Mesodermal cell (in vitro differentiated cells): ENCODE data around the gene AP4E1.
"Not testable (repeated sequence)": the region's sequence is repeated elsewhere in the genome, so short reads cannot be mapped to it uniquely, and the experiment has no call there.

Experiments used
- H3K27ac ChIP-seq: 2 replicates; pipeline ENCODE4 v1.7.0; 2013; ENCODE audit warnings: mild to moderate bottlenecking, low read depth, low read length, moderate library complexity; ENCODE audit not compliant: severe bottlenecking
- H3K36me3 ChIP-seq: 2 replicates; pipeline ENCODE4 v1.7.1; 2013; ENCODE audit warnings: mild to moderate bottlenecking, low read length, moderate library complexity; ENCODE audit not compliant: control insufficient read depth, insufficient read depth
- H3K4me1 ChIP-seq: one replicate; pipeline ENCODE4 v1.7.1; 2013; ENCODE audit warnings: mild to moderate bottlenecking, low read length; ENCODE audit not compliant: insufficient read depth, control insufficient read depth, poor library complexity, severe bottlenecking
- H3K4me3 ChIP-seq: 2 replicates; pipeline ENCODE4 v1.7.0; 2013; ENCODE audit warnings: low read length, control low read depth, mild to moderate bottlenecking; ENCODE audit not compliant: insufficient read depth, poor library complexity, severe bottlenecking; ENCODE audit errors: extremely low read depth
- H3K9me3 ChIP-seq: 2 replicates; pipeline ENCODE4 v1.7.1; 2013; ENCODE audit warnings: mild to moderate bottlenecking, low read length, moderate library complexity; ENCODE audit not compliant: control insufficient read depth
- WGBS, 2 experiments: methylation state at CpG; one replicate each; pipeline ENCODE4 v1.1.5; 2013; ENCODE audit warnings: missing lambda C conversion rate in 2 of 2; ENCODE audit not compliant: insufficient coverage in 2 of 2; 5-methylcytosine and 5-hydroxymethylcytosine counted together

AP4E1 gene

DNA sequence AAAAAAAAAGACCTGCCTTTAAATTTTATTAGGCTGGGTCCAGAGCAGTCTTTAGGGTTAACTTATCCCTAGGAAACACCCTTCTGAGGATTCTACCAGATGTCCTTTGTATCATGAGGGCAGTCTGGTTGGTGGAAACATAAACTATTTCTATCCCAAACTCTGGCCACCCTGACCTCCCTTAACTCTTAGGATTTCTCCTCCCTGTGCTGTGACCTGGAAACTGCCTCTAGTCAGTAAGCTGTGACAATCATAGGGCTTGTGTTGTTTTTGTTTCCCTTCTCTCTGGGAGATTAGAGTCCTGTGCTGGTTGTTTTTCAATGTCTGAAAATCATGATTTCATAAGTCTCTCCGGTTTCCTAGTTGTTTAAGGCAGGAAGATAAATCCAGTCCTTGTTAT, 108.1 kb downstream of the AP4E1 start:
- Histone ChIP-seq H3K36me3 (no peaks in the 10 kb centered on the region), H3K9me3 (peaks cover 5% of the 10 kb centered on the region), H3K4me3 (no peak overlapping the region), H3K27ac (no peak overlapping the region), H3K4me1 (no peaks in the 10 kb centered on the region)
- WGBS, 2 experiments: no CpG with 5 or more reads among the region's 1 CpG

DNA sequence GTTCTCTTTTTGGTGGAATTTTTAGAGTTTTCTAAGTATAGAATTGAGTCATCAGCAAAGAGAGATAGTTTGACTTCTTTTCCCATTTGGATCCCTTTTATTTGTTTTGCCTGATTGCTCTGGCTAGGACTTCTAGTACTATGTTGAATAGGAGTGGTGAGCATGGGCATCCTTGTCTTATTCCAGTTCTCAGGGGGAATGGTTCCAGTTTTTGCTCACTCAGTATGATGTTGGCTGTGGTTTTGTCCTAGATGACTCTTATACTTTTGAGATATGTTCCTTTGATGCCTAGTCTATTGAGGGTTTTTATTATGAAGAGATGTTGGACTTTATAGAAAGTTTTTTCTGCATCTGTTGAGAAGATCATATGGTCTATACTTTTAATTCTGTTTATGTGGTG, 113.7 kb downstream of the AP4E1 start:
- H3K27ac ChIP-seq: no peak overlapping the region
- H3K4me3 ChIP-seq: no peak overlapping the region
- no peaks in the 10 kb centered on the region for H3K4me1 ChIP-seq
- no peaks in the 10 kb centered on the region for H3K36me3 ChIP-seq
- peaks cover 5% of the 10 kb centered on the region for H3K9me3 ChIP-seq

DNA sequence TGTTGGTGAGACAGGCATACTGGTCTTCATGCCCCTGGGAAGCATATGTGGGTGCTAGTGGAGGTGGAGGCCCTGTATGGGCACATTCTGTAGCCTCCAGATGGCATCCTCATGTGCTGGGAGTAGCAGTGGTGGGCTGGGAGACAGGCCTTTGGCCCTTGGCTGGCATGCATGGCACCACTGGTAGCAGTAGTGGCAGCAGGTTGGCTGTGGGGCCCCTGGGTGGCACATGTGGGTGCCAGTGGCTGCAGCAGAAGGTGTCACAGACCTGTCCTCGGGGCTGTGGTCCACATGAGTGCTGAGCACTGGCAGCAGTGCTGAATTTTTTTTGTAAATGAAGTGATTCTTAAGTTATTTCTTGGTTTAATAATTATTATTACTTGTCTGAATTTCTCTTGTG, 115.0 kb downstream of the AP4E1 start:
- H3K4me1 ChIP-seq: no peaks in the 10 kb centered on the region
- no peak overlapping the region for H3K27ac ChIP-seq
- H3K9me3 ChIP-seq: peaks cover 5% of the 10 kb centered on the region
- H3K4me3 ChIP-seq: no peak overlapping the region
- no peaks in the 10 kb centered on the region for H3K36me3 ChIP-seq
- no CpG with 5 or more reads among the region's 1 CpG for WGBS, 2 experiments

DNA sequence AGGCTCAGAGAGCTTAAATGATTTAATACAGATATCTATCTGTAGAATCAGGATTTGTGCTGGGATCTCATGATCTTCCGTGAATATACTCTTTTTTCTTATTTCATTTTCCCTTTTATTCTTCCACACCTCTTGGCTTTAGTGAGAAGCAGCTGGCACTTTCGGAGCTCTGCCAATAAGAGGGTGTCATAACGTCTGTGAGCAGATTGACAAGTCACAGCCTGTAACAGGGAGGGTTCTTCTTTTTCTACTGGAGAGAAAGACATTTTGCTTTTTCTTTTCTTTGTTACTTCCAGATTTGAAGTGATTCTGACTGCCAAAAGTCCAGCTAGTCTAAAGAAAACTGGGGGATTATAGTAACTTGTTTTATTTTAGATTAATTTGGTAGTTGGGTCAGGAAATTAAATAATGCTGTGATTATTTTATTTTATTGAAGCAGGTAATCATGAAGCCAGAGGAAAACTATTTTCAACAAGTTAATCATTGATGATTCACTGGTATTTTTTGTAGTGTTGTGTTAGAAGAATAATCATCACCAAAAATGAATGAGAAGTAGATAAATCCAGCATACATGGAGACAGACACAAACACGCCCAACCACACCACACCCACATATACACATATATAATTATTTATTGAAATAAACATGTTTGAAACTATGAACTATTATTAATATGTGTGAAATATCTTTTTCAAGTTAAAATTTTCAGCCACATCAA, 116.4 kb downstream of the AP4E1 start:
- H3K9me3 ChIP-seq: no peaks in the 10 kb centered on the region
- H3K4me3 ChIP-seq: no peak overlapping the region
- 100% methylated on average over 1 of the region's 4 CpGs; no CpG with 5 or more reads in 1 of the 2 experiments for WGBS, 2 experiments
- no peak overlapping the region for H3K27ac ChIP-seq
- H3K36me3 ChIP-seq: no peaks in the 10 kb centered on the region
- H3K4me1 ChIP-seq: no peaks in the 10 kb centered on the region

DNA sequence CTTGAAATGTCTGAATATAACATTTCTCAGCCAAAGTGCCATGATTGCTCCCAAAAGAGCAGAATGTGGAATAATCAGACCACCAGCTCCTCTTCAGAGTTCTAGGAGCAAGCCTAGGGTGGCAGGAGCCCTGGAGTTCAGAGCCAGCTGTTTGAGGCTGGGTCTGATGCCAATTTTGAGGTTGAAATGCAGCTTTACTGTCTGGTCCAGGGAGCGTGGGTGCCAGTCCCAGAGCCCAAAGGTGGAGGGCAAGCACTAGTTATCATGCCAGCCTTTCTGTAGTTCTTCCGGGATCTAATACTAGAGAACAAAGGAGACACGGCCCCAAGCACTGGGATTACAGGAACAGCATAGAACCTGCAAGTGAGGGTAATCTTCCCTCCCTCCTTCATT, 117.0 kb downstream of the AP4E1 start:
- 80 to 88% methylated on average over 2 to 3 of the region's 3 CpGs for WGBS, 2 experiments
- Histone ChIP-seq H3K4me1 (no peaks in the 10 kb centered on the region), H3K36me3 (no peaks in the 10 kb centered on the region), H3K27ac (no peak overlapping the region), H3K4me3 (no peak overlapping the region), H3K9me3 (no peaks in the 10 kb centered on the region)

DNA sequence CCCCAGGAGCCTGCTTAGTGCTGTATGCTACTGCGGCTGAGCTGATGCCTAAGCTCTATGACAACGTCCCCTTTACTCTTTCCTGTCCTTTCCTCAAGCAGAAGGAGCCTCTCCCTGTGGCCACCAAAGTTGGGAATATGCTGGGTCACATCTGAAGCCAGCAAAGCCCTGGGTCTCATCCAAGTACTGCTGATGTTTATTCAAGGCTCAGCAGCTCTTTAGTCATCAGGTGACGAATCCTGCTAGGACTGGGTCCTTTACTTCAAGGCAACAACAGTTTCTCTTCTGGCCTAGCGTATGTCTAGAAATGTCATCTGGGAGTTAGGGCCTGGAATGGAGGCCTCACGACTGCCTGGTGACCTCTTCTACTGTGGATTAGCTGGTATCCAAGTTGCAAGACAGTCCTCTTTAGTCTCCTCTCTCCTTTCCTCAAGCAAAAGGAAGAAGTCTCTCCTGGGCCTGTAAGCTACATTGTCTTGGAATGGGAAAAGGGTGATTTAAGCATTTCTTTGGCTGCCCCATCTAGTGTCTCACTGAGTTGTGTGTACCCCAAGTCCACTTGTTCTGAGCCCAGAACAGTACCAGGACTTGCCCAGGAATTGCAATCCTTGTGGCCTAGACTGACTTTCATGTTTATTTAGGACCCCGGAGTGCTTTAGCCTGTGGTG, 122.3 kb downstream of the AP4E1 start:
- H3K36me3 ChIP-seq: no peaks in the 10 kb centered on the region
- WGBS, 2 experiments: 85 to 97% methylated on average over 5 to 6 of the region's 6 CpGs
- H3K4me1 ChIP-seq: no peaks in the 10 kb centered on the region
- no peaks in the 10 kb centered on the region for H3K9me3 ChIP-seq
- no peak overlapping the region for H3K4me3 ChIP-seq
- H3K27ac ChIP-seq: no peak overlapping the region

DNA sequence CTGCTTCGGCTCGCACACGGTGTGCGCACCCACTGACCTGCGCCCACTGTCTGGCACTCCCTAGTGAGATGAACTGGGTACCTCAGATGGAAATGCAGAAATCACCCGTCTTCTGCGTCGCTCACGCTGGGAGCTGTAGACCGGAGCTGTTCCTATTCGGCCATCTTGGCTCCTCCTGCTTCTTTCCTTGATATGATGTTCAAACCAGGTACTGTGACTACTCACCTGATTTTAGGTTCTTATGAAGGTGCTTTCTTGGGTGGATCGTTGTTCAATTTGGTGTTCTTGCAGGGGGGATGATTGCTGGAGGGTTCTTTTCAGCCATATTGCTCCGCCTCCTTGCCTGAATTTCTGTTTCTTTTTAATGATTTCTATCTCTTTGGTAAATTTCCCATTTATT, 129.0 kb downstream of the AP4E1 start:
- not testable (repeated sequence) for H3K4me3 ChIP-seq, H3K36me3 ChIP-seq, H3K4me1 ChIP-seq, H3K9me3 ChIP-seq, H3K27ac ChIP-seq
- WGBS, 2 experiments: 91% methylated on average over 8 of the region's 13 CpGs; no CpG with 5 or more reads in 1 of the 2 experiments

DNA sequence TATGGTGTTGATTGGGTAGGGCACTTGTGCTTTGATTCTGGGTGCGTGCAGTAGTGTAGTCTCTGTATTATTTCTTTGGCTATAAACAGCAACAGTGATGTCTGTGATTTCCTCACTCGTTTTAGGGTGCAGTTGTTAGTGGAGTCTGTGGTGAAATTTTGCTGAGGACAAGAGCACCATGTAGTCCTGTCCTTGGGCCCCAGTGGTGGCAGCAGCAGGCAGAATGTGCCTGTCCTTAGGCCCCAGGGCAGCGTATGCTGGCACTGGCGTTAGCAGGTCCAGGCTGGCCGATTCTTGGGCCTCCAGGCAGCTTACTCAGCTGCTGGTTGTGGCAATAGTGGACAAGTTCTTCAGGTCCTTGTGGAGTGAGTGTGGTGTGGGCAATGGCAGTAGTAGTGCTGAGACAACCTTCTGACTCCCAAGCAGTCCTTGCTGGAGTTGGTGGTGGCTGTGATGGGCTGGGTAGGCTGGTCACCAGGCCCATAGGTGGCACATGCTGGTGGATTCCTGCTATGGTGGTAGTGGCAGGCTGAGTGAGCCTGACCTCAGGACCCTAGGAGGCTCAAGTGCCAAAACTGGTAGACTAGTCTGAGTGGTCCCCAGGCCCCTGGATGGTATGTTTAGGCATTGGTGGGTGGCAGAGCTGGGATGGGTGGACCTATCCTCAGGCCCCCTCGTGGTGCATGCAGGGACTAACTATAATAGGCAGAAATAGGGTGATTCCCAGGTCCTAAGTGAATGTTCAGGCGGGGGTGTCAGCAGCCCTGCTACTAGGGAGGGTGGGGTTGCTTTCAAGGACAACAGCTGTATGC, 129.9 kb downstream of the AP4E1 start:
- no peak overlapping the region for H3K27ac ChIP-seq
- no peak overlapping the region for H3K4me3 ChIP-seq
- WGBS, 2 experiments: 88 to 92% methylated on average over 6 of the region's 7 CpGs
- no peaks in the 10 kb centered on the region for H3K4me1 ChIP-seq
- H3K9me3 ChIP-seq: no peaks in the 10 kb centered on the region
- no peaks in the 10 kb centered on the region for H3K36me3 ChIP-seq

DNA sequence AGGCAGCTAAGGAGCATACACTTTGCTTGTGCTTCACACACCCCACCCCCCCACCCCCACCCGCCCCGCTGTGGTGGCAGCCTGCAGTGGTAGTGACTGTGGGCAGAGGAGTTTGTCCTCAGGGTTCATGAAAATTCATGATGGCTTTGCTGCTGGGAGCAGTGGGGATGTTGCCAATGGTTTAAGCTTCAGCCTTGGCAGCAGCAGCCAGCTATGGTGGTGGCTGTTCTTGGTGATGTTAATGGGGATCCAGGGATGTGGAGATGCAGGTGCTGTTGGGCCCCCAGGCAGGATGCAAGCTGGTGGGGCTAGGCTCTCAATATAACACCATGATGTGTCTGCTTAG, 130.5 kb downstream of the AP4E1 start:
- H3K27ac ChIP-seq: no peak overlapping the region
- H3K4me3 ChIP-seq: no peak overlapping the region
- no peaks in the 10 kb centered on the region for H3K4me1 ChIP-seq
- no CpG with 5 or more reads among the region's 2 CpGs for WGBS, 2 experiments
- no peaks in the 10 kb centered on the region for H3K36me3 ChIP-seq
- no peaks in the 10 kb centered on the region for H3K9me3 ChIP-seq

DNA sequence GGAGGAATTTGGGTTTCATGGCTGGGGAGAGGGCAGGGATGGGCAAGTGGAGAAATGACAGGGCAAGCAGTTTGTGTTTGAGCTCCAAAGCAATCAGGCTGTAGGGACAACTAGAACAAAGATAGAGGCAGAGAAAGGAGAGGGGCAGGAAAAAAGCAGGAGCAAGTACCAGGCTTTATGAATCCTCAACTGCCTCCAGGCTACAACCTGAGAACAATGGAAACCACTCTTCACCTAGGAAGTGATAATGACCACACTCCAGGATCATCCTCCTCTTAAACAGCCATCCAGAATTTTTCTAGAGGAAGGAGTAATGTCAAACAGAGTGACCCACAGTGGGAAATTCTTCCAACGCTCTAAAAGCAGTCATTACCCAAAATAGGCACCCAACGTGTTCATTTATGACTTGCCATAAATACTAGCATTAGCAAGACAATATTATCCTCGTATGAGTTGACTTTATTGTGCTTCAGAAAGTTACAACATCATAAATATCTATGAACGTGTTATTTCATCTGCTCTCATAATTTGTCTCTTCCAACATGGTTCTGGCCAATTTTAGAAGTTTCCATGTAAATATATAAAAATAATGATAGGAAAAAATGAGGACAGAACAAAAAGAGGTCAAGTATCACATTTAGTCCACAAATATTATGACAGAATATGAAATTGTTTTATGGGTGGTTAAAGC, 135.7 kb downstream of the AP4E1 start:
- no peak overlapping the region for H3K4me3 ChIP-seq
- H3K27ac ChIP-seq: no peak overlapping the region
- no peaks in the 10 kb centered on the region for H3K36me3 ChIP-seq
- no peaks in the 10 kb centered on the region for H3K4me1 ChIP-seq
- 74 to 81% methylated on average over 3 of the region's 4 CpGs for WGBS, 2 experiments
- no peaks in the 10 kb centered on the region for H3K9me3 ChIP-seq
